Kidney (tissue), 14 donors: ENCODE results near the gene AGPAT3. TPM values are rescaled to one million over a fixed set of nuclear protein-coding genes. Genes with fewer than 3 reads are reported as not detected.

Experiments used
- DNase-seq, 5 donors: peaks; one replicate each; pipeline ENCODE4 v3.0.0-alpha.2; 2013 to 2020
- FAIRE-seq: peaks from 2 replicates; lab custom pipeline; 2012; peaks lifted over from hg19 to GRCh38; lab: Jason Lieb, UNC
- H3K27ac ChIP-seq, 2 donors: one replicate each; pipeline ENCODE4 v1.7.0; 2013; ENCODE audit warnings: low read depth in 2 of 2, low read length in 2 of 2, inconsistent platforms in 1 of 2
- H3K27me3 ChIP-seq: one replicate; pipeline ENCODE4 v1.7.1; 2013; ENCODE audit warnings: low read length, inconsistent platforms; ENCODE audit not compliant: control insufficient read depth, insufficient read depth
- H3K36me3 ChIP-seq, 3 donors: one replicate each; pipeline versions ENCODE4 v1.7.0 to v1.7.1; 2013; ENCODE audit warnings: low read length in 3 of 3, control low read depth in 1 of 3, inconsistent platforms in 1 of 3; ENCODE audit not compliant: insufficient read depth in 3 of 3, control insufficient read depth in 2 of 3
- H3K4me1 ChIP-seq, 3 donors: one replicate each; pipeline versions ENCODE4 v1.7.0 to v1.7.1; 2013; ENCODE audit warnings: low read length in 3 of 3, inconsistent platforms in 1 of 3, low read depth in 1 of 3; ENCODE audit not compliant: control insufficient read depth in 2 of 3, insufficient read depth in 2 of 3
- H3K4me3 ChIP-seq, 3 donors: one replicate each; pipeline versions ENCODE4 v1.7.0 to v1.8.1; 2013; ENCODE audit warnings: low read length in 3 of 3, control low read depth in 1 of 3, inconsistent platforms in 1 of 3
- H3K9ac ChIP-seq, 3 donors: one replicate each; pipeline versions ENCODE4 v1.7.0 to v1.7.1; 2013; ENCODE audit warnings: low read length in 3 of 3, control low read depth in 1 of 3, inconsistent platforms in 1 of 3
- H3K9me3 ChIP-seq, 3 donors: one replicate each; pipeline versions ENCODE4 v1.7.0 to v1.7.1; 2013; ENCODE audit warnings: low read length in 3 of 3, control low read depth in 1 of 3, inconsistent platforms in 1 of 3; ENCODE audit not compliant: control insufficient read depth in 2 of 3, insufficient read depth in 1 of 3
- CTCF ChIP-seq: IDR thresholded peaks from 3 replicates; pipeline ENCODE4 v1.5.1; 2012; ENCODE audit warnings: mild to moderate bottlenecking, moderate library complexity, borderline replicate concordance; ENCODE audit not compliant: insufficient read depth; ENCODE audit errors: extremely low read depth
- intact Hi-C: fragments of 100-400 bp; cut with DNase I; formaldehyde crosslinking; loops from one replicate; pipeline ENCODE4 v1.11.1; 2022
- polyA plus RNA-seq: library from polyadenylated mRNA; stranded (reverse); fragments of 350-450 nt; fragmentation: Illumina TruSeq; extraction: RNeasy Lipid Tissue Mini Kit (QIAGEN cat#74804); gene quantifications from one replicate; pipeline ENCODE4 v1.2.3, GENCODE V29; 2014; ENCODE audit warnings: low read depth, low replicate concordance; ENCODE audit not compliant: insufficient read depth
- total RNA-seq: library from RNA; stranded (reverse); fragmentation: NEBNext Ultra II Directional; extraction: Animal tissue kit (Norgen Biotek cat#: 25700); gene quantifications from one replicate; pipeline ENCODE4 v1.2.1, GENCODE V29; 2021
- donor health status: control.
- donor health status: control.
- donor health status: control.
- donor health status: control.
- donor health status: control.
- donor health status: DM: yes; HTN: yes; CAD: no.
- donor health status: Normal renal cell carcinoma (clear cell type).

AGPAT3 gene
- total and polyA plus RNA-seq, 2 donors from 2014 or later = 40.3 to 86.2 TPM

- peak overlapping the region in 1 of 3 donors; percentile 56 for H3K4me3 ChIP-seq
- peak overlapping the region; percentile 89 to 91 for H3K27ac ChIP-seq
- intact Hi-C loops = no loop called here
- DNase-seq (peak in 2 of 5 donors; percentile 59 to 83), FAIRE-seq (no peak)
- H3K4me1 ChIP-seq = peaks cover 0 to 24% (median 15%) of the 10 kb centered on the region in 3 donors
- no peaks in the 10 kb centered on the region for H3K27me3 ChIP-seq
- TF ChIP-seq CTCF = no peak
- H3K9ac ChIP-seq = peak overlapping the region in 1 of 3 donors; percentile 8
- H3K9me3 ChIP-seq = no peaks in the 10 kb centered on the region
- H3K36me3 ChIP-seq = peaks cover 0 to 3% (median 2%) of the 10 kb centered on the region in 3 donors
Observed at GRCh38 chr21:43929217-43929971, 64.4 kb downstream of the AGPAT3 start.

GRCh38 chr21:43930074-43930847 lies 65.2 kb downstream of the AGPAT3 start:
- peak overlapping the region in 1 of 2 donors; percentile 57 for H3K27ac ChIP-seq
- peaks cover 0 to 3% (median 2%) of the 10 kb centered on the region in 3 donors for H3K36me3 ChIP-seq
- H3K4me3 ChIP-seq = no peak overlapping the region
- intact Hi-C loops = no loop called here
- FAIRE-seq (no peak), DNase-seq (no peak)
- no peaks in the 10 kb centered on the region for H3K9me3 ChIP-seq
- no peak for TF ChIP-seq CTCF
- peak overlapping the region in 1 of 3 donors; percentile 65 for H3K9ac ChIP-seq
- H3K4me1 ChIP-seq = peaks cover 0 to 27% (median 15%) of the 10 kb centered on the region in 3 donors
- H3K27me3 ChIP-seq = no peaks in the 10 kb centered on the region

GRCh38 chr21:43930848-43931375 lies 65.9 kb downstream of the AGPAT3 start:
- H3K36me3 ChIP-seq = peaks cover 0 to 3% (median 2%) of the 10 kb centered on the region in 3 donors
- H3K27ac ChIP-seq = no peak overlapping the region
- H3K9me3 ChIP-seq = no peaks in the 10 kb centered on the region
- no peak for TF ChIP-seq CTCF
- FAIRE-seq (no peak), DNase-seq (peak in 3 of 5 donors; percentile 65 to 73 (median 70))
- H3K9ac ChIP-seq = no peak overlapping the region
- no peak overlapping the region for H3K4me3 ChIP-seq
- intact Hi-C loops = no loop called here
- no peaks in the 10 kb centered on the region for H3K27me3 ChIP-seq
- peaks cover 0 to 29% (median 16%) of the 10 kb centered on the region in 3 donors for H3K4me1 ChIP-seq
